Peyer's patch (tissue), 4 donors: ENCODE data around the gene RASGRF2. TPM values are rescaled to one million over a fixed set of nuclear protein-coding genes. Genes with fewer than 3 reads are reported as not detected.

Experiments used
- DNase-seq, 3 donors: peaks; one replicate each; pipeline ENCODE4 v3.0.0-alpha.2; 2017 to 2019
- H3K27ac ChIP-seq, 4 donors: fragments of 200-600 bp; sonication (generic); one replicate each; pipeline ENCODE4 v1.5.1; 2016 to 2019
- H3K27me3 ChIP-seq, 2 donors: fragments of 200-600 bp; sonication (generic); one replicate each; pipeline ENCODE4 v1.5.1; 2019
- H3K36me3 ChIP-seq, 3 donors: fragments of 200-600 bp; sonication (generic); one replicate each; pipeline ENCODE4 v1.5.1; 2016 to 2019
- H3K4me1 ChIP-seq, 4 donors: fragments of 200-600 bp; sonication (generic); one replicate each; pipeline ENCODE4 v1.5.1; 2016 to 2019
- H3K4me3 ChIP-seq, 4 donors: fragments of 200-600 bp; sonication (generic); 1 replicate in 3 of 4; 2 replicates in 1 of 4; pipeline ENCODE4 v1.5.1; 2016 to 2019; ENCODE audit warnings: mild to moderate bottlenecking in 1 of 4
- H3K9me3 ChIP-seq, 4 donors: fragments of 200-600 bp; sonication (generic); one replicate each; pipeline ENCODE4 v1.5.1; 2016 to 2019; ENCODE audit warnings: mild to moderate bottlenecking in 1 of 4
- CTCF ChIP-seq, 6 experiments: fragments of 450-650 bp in 4 of 6; fragments of 200-600 bp in 2 of 6; sonication (generic) in 1 of 6; IDR thresholded peaks; one replicate each; pipeline ENCODE4 v1.5.1; 2017 to 2019; ENCODE audit warnings: antibody characterized with exemption in 6 of 6, mild to moderate bottlenecking in 3 of 6, moderate library complexity in 1 of 6
- POLR2A ChIP-seq, 2 donors: fragments of 450-650 bp; IDR thresholded peaks; one replicate each; pipeline ENCODE4 v1.5.1; 2017; ENCODE audit warnings: antibody characterized with exemption in 2 of 2, mild to moderate bottlenecking in 2 of 2, moderate library complexity in 2 of 2
- total RNA-seq, 4 donors: library from RNA; depleted of rRNA; stranded (reverse); fragments of >200 nt; gene quantifications; one replicate each; pipeline ENCODE4 v1.1.0, GENCODE V29; 2016

RASGRF2 gene
- total RNA-seq, 4 donors from 2014 or later: 6.0 to 17.3 (median 8.7) TPM

- H3K4me3 ChIP-seq: no peak overlapping the region
- H3K27ac ChIP-seq: no peak overlapping the region
- H3K4me1 ChIP-seq: no peaks in the 10 kb centered on the region
- no peaks in the 10 kb centered on the region for H3K27me3 ChIP-seq
- DNase-seq: no peak
- TF ChIP-seq POLR2A (IDR thresholded peaks at IDR 0.05) (no peak), CTCF (IDR thresholded peaks at IDR 0.05) (no peak)
- no peaks in the 10 kb centered on the region for H3K36me3 ChIP-seq
- H3K9me3 ChIP-seq: no peaks in the 10 kb centered on the region
These were observed 110.5 kb downstream of the RASGRF2 start for GRCh38 chr5:81070571-81071255.

DNA sequence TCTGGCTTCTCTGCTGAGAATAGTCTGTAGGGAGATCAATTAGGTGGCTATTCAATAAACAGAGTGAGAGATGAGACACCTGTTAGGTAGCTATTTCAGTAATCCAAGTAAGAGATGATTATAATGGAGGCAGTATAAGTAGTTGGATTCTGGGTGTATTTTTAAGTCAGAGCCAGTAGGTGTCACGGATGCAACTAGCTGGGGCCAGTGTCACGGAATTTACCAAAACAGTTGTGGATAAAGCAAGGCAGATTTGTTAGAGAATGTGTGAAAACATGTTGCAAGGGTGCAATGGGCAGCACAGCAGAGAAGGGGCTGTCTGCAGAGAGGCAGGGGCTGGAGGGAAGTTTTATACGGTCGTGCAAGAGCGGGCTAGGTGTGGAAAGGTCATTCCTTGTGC is 114.9 kb downstream of the RASGRF2 start:
- no peak for TF ChIP-seq CTCF (IDR thresholded peaks at IDR 0.05)
- no peak for TF ChIP-seq POLR2A (IDR thresholded peaks at IDR 0.05)
- no peaks in the 10 kb centered on the region for H3K9me3 ChIP-seq
- no peaks in the 10 kb centered on the region for H3K36me3 ChIP-seq
- no peak overlapping the region for H3K27ac ChIP-seq
- DNase-seq: no peak
- no peaks in the 10 kb centered on the region for H3K27me3 ChIP-seq
- H3K4me1 ChIP-seq: no peaks in the 10 kb centered on the region
- H3K4me3 ChIP-seq: no peak overlapping the region

DNA sequence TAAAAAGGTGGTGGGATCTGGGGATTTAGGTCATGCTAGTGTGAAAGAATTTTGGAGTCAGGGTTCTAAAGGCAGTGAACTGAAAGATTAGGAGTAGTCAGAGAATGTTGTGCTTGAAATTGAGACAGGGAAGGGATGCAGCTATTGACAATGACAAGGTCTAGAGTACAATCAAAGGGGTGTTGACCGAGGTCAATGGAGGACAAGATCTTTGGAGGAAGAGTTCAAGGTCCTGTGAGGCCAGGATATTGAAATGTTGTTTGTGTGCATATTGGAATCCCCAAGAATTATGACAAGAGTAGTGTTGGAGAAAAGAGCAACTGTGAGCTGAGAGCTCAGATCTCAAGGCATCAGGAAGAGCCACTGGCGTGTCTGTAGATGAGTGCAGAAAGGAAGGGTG is 116.9 kb downstream of the RASGRF2 start:
- Histone ChIP-seq H3K27me3 (no peaks in the 10 kb centered on the region), H3K36me3 (peaks cover 0 to 5% (median 0%) of the 10 kb centered on the region in 3 donors), H3K4me3 (no peak overlapping the region), H3K9me3 (no peaks in the 10 kb centered on the region), H3K27ac (no peak overlapping the region), H3K4me1 (no peaks in the 10 kb centered on the region)
- no peak for TF ChIP-seq POLR2A (IDR thresholded peaks at IDR 0.05)
- no peak for TF ChIP-seq CTCF (IDR thresholded peaks at IDR 0.05)
- DNase-seq: no peak

- H3K4me3 ChIP-seq: no peak overlapping the region
- no peaks in the 10 kb centered on the region for H3K4me1 ChIP-seq
- H3K36me3 ChIP-seq: peaks cover 0 to 5% (median 0%) of the 10 kb centered on the region in 3 donors
- no peaks in the 10 kb centered on the region for H3K9me3 ChIP-seq
- no peaks in the 10 kb centered on the region for H3K27me3 ChIP-seq
- DNase-seq: no peak
- TF ChIP-seq CTCF (IDR thresholded peaks at IDR 0.05) (no peak), POLR2A (IDR thresholded peaks at IDR 0.05) (no peak)
- H3K27ac ChIP-seq: no peak overlapping the region
These were observed 118.8 kb downstream of the RASGRF2 start for GRCh38 chr5:81078930-81079329.

DNA sequence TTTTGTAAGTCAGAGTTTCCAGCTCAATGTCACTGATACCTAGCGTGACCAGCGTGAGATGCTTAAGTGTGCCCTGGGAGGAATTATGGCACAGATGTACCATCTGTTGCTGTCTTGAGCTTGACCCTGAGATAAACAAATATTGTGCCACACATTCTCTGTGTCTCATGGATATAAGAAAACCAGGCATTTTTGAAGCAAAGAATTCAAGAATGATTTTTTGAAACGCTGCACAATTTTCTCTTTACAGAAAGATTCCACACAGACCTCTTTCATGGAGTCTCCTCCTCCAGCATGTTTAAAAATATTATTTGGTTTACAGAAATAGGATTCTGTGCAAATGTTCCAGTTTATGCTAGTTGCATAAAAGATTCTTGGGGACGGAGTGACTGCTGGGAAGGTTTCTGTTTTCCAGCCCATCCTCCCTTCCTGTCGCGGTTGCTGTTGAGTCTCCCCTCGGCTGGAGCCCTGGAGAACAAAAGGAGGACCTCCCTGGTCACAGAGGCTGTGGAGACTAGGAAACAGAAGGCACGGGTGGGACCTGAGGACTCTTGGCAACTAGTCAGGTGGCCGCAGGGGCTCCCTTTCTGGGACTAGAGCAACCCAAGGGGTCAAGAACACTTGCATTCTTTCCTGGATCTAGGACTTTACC is 120.8 kb downstream of the RASGRF2 start:
- Histone ChIP-seq H3K4me3 (no peak overlapping the region), H3K27ac (no peak overlapping the region), H3K27me3 (no peaks in the 10 kb centered on the region), H3K36me3 (peaks cover 0 to 5% (median 0%) of the 10 kb centered on the region in 3 donors), H3K9me3 (no peaks in the 10 kb centered on the region), H3K4me1 (no peaks in the 10 kb centered on the region)
- no peak for DNase-seq
- TF ChIP-seq POLR2A (IDR thresholded peaks at IDR 0.05) (no peak), CTCF (IDR thresholded peaks at IDR 0.05) (no peak)
